Activated T-cell treated with anti-CD3 and anti-CD28 coated beads, Interleukin-2, amount 50 U/mL, for 48 hours (primary cell): ENCODE results near the gene EPHB2.

Experiments
- DNase-seq, 2 experiments: peaks; one replicate each; pipeline ENCODE4 v3.0.0-alpha.2; 2020

Gene EPHB2

DNA sequence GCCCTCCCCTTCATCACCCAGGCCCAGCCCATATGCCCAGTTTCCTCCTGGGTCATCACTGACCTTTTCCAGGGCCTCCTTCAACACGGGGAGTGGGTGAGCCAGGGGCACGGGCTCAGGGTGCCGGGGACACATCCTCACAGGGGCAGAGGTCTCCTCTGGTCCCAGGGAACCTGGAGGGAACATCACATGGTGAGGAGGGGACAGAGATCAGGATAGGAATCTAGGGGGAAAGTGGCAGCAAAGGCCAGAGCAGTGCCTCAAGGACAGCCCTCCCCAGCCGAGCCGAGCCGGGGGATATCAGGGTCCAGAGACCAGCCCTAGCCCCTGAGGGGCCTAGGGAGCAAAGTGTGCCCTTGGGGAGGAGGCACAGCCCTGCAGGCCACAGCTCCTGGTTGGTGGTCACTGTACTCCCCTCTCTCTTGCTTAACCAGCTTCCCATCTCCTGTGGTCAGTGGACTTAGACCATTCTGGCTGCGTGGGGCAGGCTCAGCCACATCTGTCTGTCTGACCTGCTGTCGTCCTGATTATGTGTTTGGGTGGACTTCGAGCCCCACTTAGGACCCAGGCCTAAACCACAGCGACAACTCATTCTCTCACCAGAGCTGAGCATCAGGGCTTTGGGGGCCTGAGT, 252.5 kb downstream of the EPHB2 start:
- no peak for DNase-seq

- no peak for DNase-seq
These were observed 255.7 kb downstream of the EPHB2 start for GRCh38 chr1:22966309-22966708.

GRCh38 chr1:22967833-22968232, 257.2 kb downstream of the EPHB2 start:
- no peak for DNase-seq

DNA sequence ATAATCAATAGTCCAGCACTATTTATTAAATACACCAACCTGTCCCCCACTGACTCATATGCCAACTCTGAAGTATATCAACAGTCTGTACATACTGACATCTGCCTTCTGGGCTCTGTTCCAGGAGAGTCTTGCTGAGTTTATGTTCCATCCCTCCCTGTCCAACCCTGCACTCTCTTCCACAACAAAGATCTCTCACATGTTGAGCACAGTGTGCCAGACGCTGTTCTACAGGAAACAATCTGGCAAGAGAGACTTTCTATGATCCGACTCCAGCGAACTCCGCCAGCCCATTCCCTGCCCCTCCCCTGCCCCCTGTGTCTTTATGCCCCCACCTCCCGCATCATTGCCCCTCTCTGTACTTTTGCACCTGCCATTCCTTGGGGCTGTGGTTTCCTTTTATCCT, 258.7 kb downstream of the EPHB2 start:
- DNase-seq = no peak

DNA sequence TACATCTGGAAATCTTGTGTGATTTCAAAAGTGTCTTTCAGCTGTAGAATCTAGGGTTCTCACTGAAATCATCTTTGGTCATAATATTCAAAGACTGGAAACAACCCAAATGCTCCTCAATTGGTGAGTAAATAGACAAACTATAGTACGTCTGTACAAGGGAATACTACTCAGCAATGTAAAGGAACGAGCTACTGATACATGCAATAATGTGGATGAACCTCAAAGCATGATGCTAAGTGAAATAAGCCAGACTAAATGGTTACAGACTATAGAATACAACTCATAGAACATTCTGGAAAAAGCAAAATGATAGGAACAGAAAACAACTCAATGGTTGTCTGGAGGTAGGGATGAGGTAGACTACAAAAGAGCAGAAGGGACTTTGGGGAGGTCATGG, 259.5 kb downstream of the EPHB2 start:
- DNase-seq = no peak
